GM12878 (cell line): ENCODE results near the gene LRP8. TPM values are rescaled to one million over a fixed set of nuclear protein-coding genes. Genes with fewer than 3 reads are reported as not detected.

Experiments
- ATAC-seq: fragments of 200-7000 bp; cut with Tn5 transposase; 3 replicates; pipeline ENCODE4 v1.9.1; 2020; ENCODE audit warnings: mild to moderate bottlenecking, moderate library complexity
- BruUV-seq: library from RNA; stranded (reverse); fragments of 400-500 nt; replicated peaks from 2 replicates; lab custom pipeline; 2021; lab: Mats Ljungman, UMichigan
- CTCF ChIA-PET: fragments of 300-600 bp; sonication (Branson Sonifier 250); formaldehyde crosslinking; extraction: SDS; loops from one replicate; lab custom pipeline; 2021; ENCODE audit warnings: inconsistent platforms; lab: Yijun Ruan, JAX
- POLR2A ChIA-PET: fragments of 350-600 bp; formaldehyde crosslinking; extraction: SDS; loops from one replicate; lab custom pipeline; 2021; ENCODE audit warnings: inconsistent platforms; lab: Charles Lee
- RAD21 ChIA-PET: fragments of 300-600 bp; sonication (Branson Sonifier 250); formaldehyde crosslinking; loops from one replicate; lab custom pipeline; 2023; ENCODE audit warnings: antibody characterized with exemption; ENCODE audit not compliant: unreplicated experiment; lab: Charles Lee
- SMC1A ChIA-PET: fragments of 300-600 bp; sonication (Branson Sonifier 250); formaldehyde crosslinking; loops from one replicate; lab custom pipeline; 2023; ENCODE audit not compliant: unreplicated experiment, uncharacterized antibody; lab: Charles Lee
- DNase-seq: peaks from one replicate; pipeline ENCODE4 v3.0.0-alpha.2; 2011; ENCODE audit warnings: low read depth, low spot score
- FAIRE-seq: peaks from 3 replicates; lab custom pipeline; 2011; peaks lifted over from hg19 to GRCh38; lab: Jason Lieb, UNC
- H2AFZ ChIP-seq: 2 replicates; pipeline ENCODE4 v1.6.0; 2011; ENCODE audit warnings: low read depth, low read length, control low read depth; ENCODE audit not compliant: control insufficient read depth
- H3K27ac ChIP-seq: 2 replicates; pipeline ENCODE4 v1.5.1; 2011; ENCODE audit warnings: control low read depth; ENCODE audit not compliant: control insufficient read depth, insufficient read depth
- H3K27me3 ChIP-seq, 2 experiments: replicated peaks in 1 of 2; 2 replicates each; pipeline versions ENCODE4 v1.6.0 to v1.6.1; 2011; ENCODE audit warnings: low read length in 1 of 2; ENCODE audit not compliant: control insufficient read depth in 2 of 2, insufficient read depth in 2 of 2
- H3K36me3 ChIP-seq, 2 experiments: 2 replicates each; pipeline ENCODE4 v1.5.1; 2011; ENCODE audit warnings: low read length in 1 of 2; ENCODE audit not compliant: control insufficient read depth in 2 of 2, insufficient read depth in 2 of 2
- H3K4me1 ChIP-seq: 2 replicates; pipeline ENCODE4 v1.6.1; 2011; ENCODE audit warnings: mild to moderate bottlenecking, low read length, moderate library complexity, mixed read lengths; ENCODE audit not compliant: control insufficient read depth, insufficient read depth
- H3K4me2 ChIP-seq: 2 replicates; pipeline ENCODE4 v1.6.0; 2011; ENCODE audit warnings: control low read depth; ENCODE audit not compliant: control insufficient read depth, insufficient read depth
- H3K4me3 ChIP-seq: fragments of 200-600 bp; sonication (generic); 2 replicates; pipeline ENCODE4 v1.5.1; 2016
- H3K79me2 ChIP-seq: 2 replicates; pipeline ENCODE4 v1.6.0; 2011; ENCODE audit warnings: low read length; ENCODE audit not compliant: control insufficient read depth, insufficient read depth
- H3K9ac ChIP-seq: 2 replicates; pipeline ENCODE4 v1.8.0; 2011; ENCODE audit warnings: low read length, control low read depth, mixed read lengths; ENCODE audit not compliant: control insufficient read depth, insufficient read depth
- H3K9me3 ChIP-seq: replicated peaks from 3 replicates; pipeline ENCODE4 v1.5.1; 2011; ENCODE audit warnings: mild to moderate bottlenecking, low read length; ENCODE audit not compliant: control insufficient read depth, insufficient read depth
- H4K20me1 ChIP-seq: 2 replicates; pipeline ENCODE4 v1.6.0; 2011; ENCODE audit not compliant: control insufficient read depth, insufficient read depth
- BHLHE40 ChIP-seq, 2 experiments: fragments of 450-650 bp in 1 of 2; IDR thresholded peaks; 2 replicates each; pipeline ENCODE4 v1.6.1; 2011 to 2017; ENCODE audit warnings: low read depth in 2 of 2, borderline replicate concordance in 1 of 2, improper control_type of control experiment in 1 of 2, low read length in 1 of 2, mild to moderate bottlenecking in 1 of 2
- CBFB ChIP-seq: IDR thresholded peaks from 2 replicates; pipeline ENCODE4 v1.6.1; 2016; ENCODE audit warnings: antibody characterized with exemption, low read depth
- JUNB ChIP-seq: IDR thresholded peaks from 2 replicates; pipeline ENCODE4 v1.6.1; 2016; ENCODE audit warnings: antibody characterized with exemption, mild to moderate bottlenecking
- MLLT1 ChIP-seq: fragments of 450-650 bp; IDR thresholded peaks from 2 replicates; pipeline ENCODE4 v1.6.1; 2016; ENCODE audit warnings: mild to moderate bottlenecking
- MXI1 ChIP-seq: fragments of 150-350 bp; IDR thresholded peaks from 2 replicates; pipeline ENCODE4 v1.6.1; 2011; ENCODE audit warnings: low read depth, mild to moderate bottlenecking, inconsistent platforms, low read length, improper control_type of control experiment
- NFXL1 ChIP-seq: fragments of 450-650 bp; IDR thresholded peaks from 2 replicates; pipeline ENCODE4 v1.6.1; 2017; ENCODE audit warnings: antibody characterized with exemption, mild to moderate bottlenecking, borderline replicate concordance
- NRF1 ChIP-seq: conservative IDR thresholded peaks from 2 replicates; pipeline ENCODE4 v1.6.1; 2011; ENCODE audit warnings: mild to moderate bottlenecking, low read depth, low read length, improper control_type of control experiment
- SMAD5 ChIP-seq: IDR thresholded peaks from 2 replicates; pipeline ENCODE4 v1.6.1; 2016; ENCODE audit warnings: antibody characterized with exemption, low read depth
- TARDBP ChIP-seq: IDR thresholded peaks from 2 replicates; pipeline ENCODE4 v1.6.1; 2016; ENCODE audit warnings: borderline replicate concordance
- USF2 ChIP-seq: IDR thresholded peaks from 2 replicates; pipeline ENCODE4 v1.6.1; 2011; ENCODE audit warnings: low read depth, low read length, improper control_type of control experiment, borderline replicate concordance
- WGBS: methylation state at CpG from one replicate; pipeline ENCODE4 v1.1.6; 2016; ENCODE audit warnings: low lambda C conversion rate; ENCODE audit not compliant: insufficient replicate concordance, insufficient coverage; ENCODE audit errors: missing lambda C conversion rate; 5-methylcytosine and 5-hydroxymethylcytosine counted together
- in situ Hi-C: fragments of 300-500 bp; cut with MboI; formaldehyde crosslinking; loops from 9 replicates; pipeline ENCODE4 v1.14.3; 2018; ENCODE audit warnings: mixed read lengths
- intact Hi-C: fragments of 100-400 bp; cut with micrococcal nuclease; formaldehyde crosslinking; loops from one replicate; pipeline ENCODE4 v1.14.2; 2022; ENCODE audit not compliant: unreplicated experiment
- polyA plus RNA-seq, 11 experiments: library from polyadenylated mRNA; depleted of rRNA in 4 of 11; unstranded in 6 of 11; stranded (reverse) in 5 of 11; fragments of >200 nt; fragmentation: Nextera tagmentation in 4 of 11; fragmentation: Illumina TruSeq in 1 of 11; extraction: Ambion mirVana in 4 of 11; extraction: Trizol in 1 of 11; gene quantifications; 1 replicate in 1 of 11; 2 replicates in 10 of 11; pipeline versions ENCODE4 v1.2.1 to v1.2.3, GENCODE V29; 2011 to 2016; ENCODE audit warnings: inconsistent platforms in 2 of 11, missing spikeins in 2 of 11, low read depth in 1 of 11
- total RNA-seq, 4 experiments: library from RNA; depleted of rRNA in 3 of 4; stranded (reverse); fragments of >200 nt in 3 of 4; fragmentation: Illumina TruSeq in 1 of 4; extraction: Trizol in 1 of 4; gene quantifications; 2 replicates each; pipeline versions ENCODE4 v1.2.1 to v1.2.3, GENCODE V29; 2013 to 2021

LRP8 gene
- total and polyA plus RNA-seq, 10 of the 15 experiments (the other 5 are each of a cell fraction or from before 2014, with no cell fraction given): 2.8 to 40.5 (median 22.3) TPM

GRCh38 chr1:53326088-53326597 is 1.7 kb downstream of the LRP8 start (continued):
- TF ChIP-seq MLLT1: no peak

GRCh38 chr1:53325326-53326087 is 2.4 kb downstream of the LRP8 start:
- Histone ChIP-seq H3K79me2 (peaks cover 42% of the 10 kb centered on the region), H3K4me2 (peak overlapping the region; percentile 95), H3K9me3 (no peaks in the 10 kb centered on the region), H3K9ac (peak overlapping the region; percentile 69), H2AFZ (peak overlapping the region; percentile 56), H3K4me3 (peak overlapping the region; percentile 67), H3K27ac (peak overlapping the region; percentile 62), H3K27me3 (no peaks in the 10 kb centered on the region), H4K20me1 (no peaks in the 10 kb centered on the region), H3K36me3 (peaks cover 18 to 30% of the 10 kb centered on the region in 2 experiments), H3K4me1 (peaks cover 13% of the 10 kb centered on the region)
- BruUV-seq: TSS peak; percentile 58
- SMC1A ChIA-PET: interaction anchor here (0.9 to 1.7 kb wide), 6 partner anchors 33 to 68 kb away, joined by 3 to 9 read pairs (median 6); no protein-coding TSS in a partner anchor
- ATAC-seq (no peak), DNase-seq (no peak), FAIRE-seq (no peak)
- POLR2A ChIA-PET: interaction anchor here (0.7 to 2.4 kb wide), 6 partner anchors 8 to 42 kb away, joined by 4 to 17 read pairs (median 5); no protein-coding TSS in a partner anchor
- intact Hi-C loops: loop anchor here (2.0 to 5.0 kb wide), 3 partner anchors 33 to 67 kb away; no protein-coding TSS in a partner anchor
- WGBS: 11% methylated on average over 26 of the region's 26 CpGs
- RAD21 ChIA-PET: interaction anchor here (0.9 to 2.8 kb wide), 8 partner anchors 9 to 84 kb away, joined by 3 to 16 read pairs (median 5); no protein-coding TSS in a partner anchor
- CTCF ChIA-PET: interaction anchor here (0.9 to 2.5 kb wide), 5 partner anchors 10 to 67 kb away, joined by 3 to 8 read pairs (median 8); no protein-coding TSS in a partner anchor
- TF ChIP-seq MXI1 (peak; percentile 6; the same call in 1 of the 2 replicates), USF2 (no peak), SMAD5 (no peak), NRF1 (no peak), TARDBP (0 out of 2 replicates have a peak, but pooled peaks have one; percentile 64), NFXL1 (0 out of 2 replicates have a peak, but pooled peaks have one; percentile 23), BHLHE40 (IDR thresholded peaks at IDR 0.05; ENCODE audit: borderline replicate concordance in 1 of 2, low read depth in 2 of 2, low read length in 1 of 2) (0 out of 4 replicates have a peak, but pooled peaks of 1 of the 2 experiments have one; percentile 5), JUNB (no peak), CBFB (no peak)
- in situ Hi-C loops: no loop called here
